ENCODE data around the gene STARD13. TPM values are rescaled to one million over a fixed set of nuclear protein-coding genes. Genes with fewer than 3 reads are reported as not detected.

Gene STARD13
- total and polyA plus RNA-seq, 2 donors from 2014 or later: 5.1 to 37.2 TPM

DNA sequence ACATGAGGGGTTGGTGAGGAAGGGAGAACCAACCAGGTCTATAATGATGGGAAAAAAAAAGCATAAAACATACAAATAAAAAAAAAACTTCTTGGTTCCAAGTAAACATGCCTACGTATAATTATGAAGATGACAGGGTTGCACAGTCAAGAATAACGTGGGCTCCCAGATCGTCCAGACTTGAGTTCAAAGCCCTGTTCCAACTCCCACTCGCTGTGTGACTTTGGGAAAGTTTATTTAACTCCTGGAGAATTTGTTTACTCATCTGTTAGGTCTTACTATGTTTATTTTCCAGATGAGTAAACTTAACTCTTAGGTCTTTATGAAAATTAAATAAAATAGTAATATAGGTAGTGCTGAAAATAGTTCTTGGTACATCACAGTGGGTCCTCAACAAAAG is 13.8 kb downstream of the STARD13 start:
- H3K4me3 ChIP-seq (ENCODE audit: low read length in 3 of 3): no peak overlapping the region
- no peaks in the 10 kb centered on the region for H3K9me3 ChIP-seq (ENCODE audit: control insufficient read depth in 2 of 3, insufficient read depth in 1 of 3, low read length in 3 of 3)
- intact Hi-C loops (cut with DNase I): no loop called here
- no peaks in the 10 kb centered on the region for H3K27me3 ChIP-seq (ENCODE audit: control insufficient read depth, insufficient read depth, low read length)
- peaks cover 0 to 35% (median 12%) of the 10 kb centered on the region in 3 donors for H3K4me1 ChIP-seq (ENCODE audit: control insufficient read depth in 2 of 3, insufficient read depth in 2 of 3, low read depth in 1 of 3, low read length in 3 of 3)
- H3K36me3 ChIP-seq (ENCODE audit: control insufficient read depth in 2 of 3, insufficient read depth in 3 of 3, low read length in 3 of 3): peaks cover 0 to 2% (median 0%) of the 10 kb centered on the region in 3 donors
- H3K27ac ChIP-seq (ENCODE audit: low read depth in 2 of 2, low read length in 2 of 2): peak overlapping the region in 1 of 2 donors; percentile 68
- DNase-seq: no peak
- no peak for FAIRE-seq
- TF ChIP-seq, protein P1, sequence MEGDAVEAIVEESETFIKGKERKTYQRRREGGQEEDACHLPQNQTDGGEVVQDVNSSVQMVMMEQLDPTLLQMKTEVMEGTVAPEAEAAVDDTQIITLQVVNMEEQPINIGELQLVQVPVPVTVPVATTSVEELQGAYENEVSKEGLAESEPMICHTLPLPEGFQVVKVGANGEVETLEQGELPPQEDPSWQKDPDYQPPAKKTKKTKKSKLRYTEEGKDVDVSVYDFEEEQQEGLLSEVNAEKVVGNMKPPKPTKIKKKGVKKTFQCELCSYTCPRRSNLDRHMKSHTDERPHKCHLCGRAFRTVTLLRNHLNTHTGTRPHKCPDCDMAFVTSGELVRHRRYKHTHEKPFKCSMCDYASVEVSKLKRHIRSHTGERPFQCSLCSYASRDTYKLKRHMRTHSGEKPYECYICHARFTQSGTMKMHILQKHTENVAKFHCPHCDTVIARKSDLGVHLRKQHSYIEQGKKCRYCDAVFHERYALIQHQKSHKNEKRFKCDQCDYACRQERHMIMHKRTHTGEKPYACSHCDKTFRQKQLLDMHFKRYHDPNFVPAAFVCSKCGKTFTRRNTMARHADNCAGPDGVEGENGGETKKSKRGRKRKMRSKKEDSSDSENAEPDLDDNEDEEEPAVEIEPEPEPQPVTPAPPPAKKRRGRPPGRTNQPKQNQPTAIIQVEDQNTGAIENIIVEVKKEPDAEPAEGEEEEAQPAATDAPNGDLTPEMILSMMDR (IDR thresholded peaks at IDR 0.05; ENCODE audit: borderline replicate concordance, extremely low read depth, insufficient read depth): no peak
- H3K9ac ChIP-seq (ENCODE audit: low read length in 3 of 3): no peak overlapping the region

DNA sequence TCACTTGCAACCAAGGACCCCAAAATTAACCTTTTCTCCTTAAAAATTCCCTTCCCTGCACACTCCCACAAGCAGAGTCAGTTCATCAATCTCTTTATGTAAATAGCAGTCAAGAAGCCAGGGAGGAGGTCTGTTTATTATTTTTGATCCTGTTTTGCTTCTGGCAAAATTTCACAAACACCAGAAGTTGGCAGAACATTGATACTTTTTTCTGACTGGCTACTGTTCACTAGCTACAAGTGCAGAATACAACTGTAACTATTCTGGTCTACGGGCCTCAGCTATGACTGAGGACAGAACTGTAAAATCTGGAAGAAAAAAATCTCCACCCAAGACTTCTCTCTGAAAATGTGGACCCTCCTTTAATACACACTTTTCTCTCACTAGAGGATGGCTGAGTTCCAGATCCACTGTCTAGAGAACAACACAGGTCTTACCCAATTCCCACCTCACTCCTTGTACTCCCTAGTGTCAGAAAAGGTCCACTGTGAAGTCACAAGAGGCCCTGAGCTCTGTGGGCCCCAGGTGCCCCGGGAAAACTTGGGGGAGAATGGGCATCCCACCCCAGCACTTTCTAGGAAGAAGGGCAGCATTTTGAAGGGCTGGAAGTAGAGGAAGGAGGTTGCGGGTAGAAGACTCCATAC is 14.5 kb downstream of the STARD13 start:
- FAIRE-seq (no peak), DNase-seq (peak in 1 of 5 donors; percentile 48)
- H3K4me3 ChIP-seq (ENCODE audit: low read length in 3 of 3): no peak overlapping the region
- H3K9ac ChIP-seq (ENCODE audit: low read length in 3 of 3): no peak overlapping the region
- no peaks in the 10 kb centered on the region for H3K36me3 ChIP-seq (ENCODE audit: control insufficient read depth in 2 of 3, insufficient read depth in 3 of 3, low read length in 3 of 3)
- H3K27me3 ChIP-seq (ENCODE audit: control insufficient read depth, insufficient read depth, low read length): no peaks in the 10 kb centered on the region
- TF ChIP-seq, protein P1 (IDR thresholded peaks at IDR 0.05; ENCODE audit: borderline replicate concordance, extremely low read depth, insufficient read depth): no peak
- peak overlapping the region; percentile 33 to 55 for H3K27ac ChIP-seq (ENCODE audit: low read depth in 2 of 2, low read length in 2 of 2)
- no peaks in the 10 kb centered on the region for H3K9me3 ChIP-seq (ENCODE audit: control insufficient read depth in 2 of 3, insufficient read depth in 1 of 3, low read length in 3 of 3)
- H3K4me1 ChIP-seq (ENCODE audit: control insufficient read depth in 2 of 3, insufficient read depth in 2 of 3, low read depth in 1 of 3, low read length in 3 of 3): peaks cover 0 to 33% (median 8%) of the 10 kb centered on the region in 3 donors
- intact Hi-C loops (cut with DNase I): no loop called here

DNA sequence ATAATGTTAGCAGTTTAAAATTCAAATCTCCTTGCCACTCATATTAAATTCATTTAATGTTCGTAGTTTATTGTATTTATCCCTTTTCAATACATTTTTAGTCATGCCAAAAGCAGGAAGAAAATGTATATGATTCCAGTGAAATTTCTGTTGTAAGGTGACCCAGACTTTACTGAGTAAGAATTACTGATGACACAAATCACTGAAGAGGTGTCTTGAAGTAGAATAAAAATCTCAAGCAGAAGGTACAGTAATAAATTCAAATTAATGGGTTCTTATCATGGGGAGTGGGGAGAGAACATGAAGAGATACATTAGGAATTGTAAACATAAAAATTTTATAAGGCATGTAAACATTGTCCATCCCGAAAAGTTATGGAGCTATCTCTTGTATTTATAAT is 19.9 kb downstream of the STARD13 start:
- TF ChIP-seq, protein P1 (IDR thresholded peaks at IDR 0.05; ENCODE audit: borderline replicate concordance, extremely low read depth, insufficient read depth): no peak
- Histone ChIP-seq H3K27me3 (ENCODE audit: control insufficient read depth, insufficient read depth, low read length) (no peaks in the 10 kb centered on the region), H3K4me1 (ENCODE audit: control insufficient read depth in 2 of 3, insufficient read depth in 2 of 3, low read depth in 1 of 3, low read length in 3 of 3) (peaks cover 0 to 8% (median 6%) of the 10 kb centered on the region in 3 donors), H3K9ac (ENCODE audit: low read length in 3 of 3) (no peak overlapping the region), H3K4me3 (ENCODE audit: low read length in 3 of 3) (no peak overlapping the region), H3K36me3 (ENCODE audit: control insufficient read depth in 2 of 3, insufficient read depth in 3 of 3, low read length in 3 of 3) (no peaks in the 10 kb centered on the region), H3K9me3 (ENCODE audit: control insufficient read depth in 2 of 3, insufficient read depth in 1 of 3, low read length in 3 of 3) (no peaks in the 10 kb centered on the region), H3K27ac (ENCODE audit: low read depth in 2 of 2, low read length in 2 of 2) (no peak overlapping the region)
- DNase-seq (no peak), FAIRE-seq (no peak)
- intact Hi-C loops (cut with DNase I): no loop called here
